GM11168 (cell line): ENCODE results near the gene RPL7A.

ENCODE experiments used
- in situ Hi-C: fragments of 300-500 bp; cut with MboI; formaldehyde crosslinking; loops from one replicate; pipeline ENCODE4 v1.12.0; 2022; ENCODE audit warnings: low sequenced_read_pairs; ENCODE audit not compliant: unreplicated experiment

Gene RPL7A

DNA sequence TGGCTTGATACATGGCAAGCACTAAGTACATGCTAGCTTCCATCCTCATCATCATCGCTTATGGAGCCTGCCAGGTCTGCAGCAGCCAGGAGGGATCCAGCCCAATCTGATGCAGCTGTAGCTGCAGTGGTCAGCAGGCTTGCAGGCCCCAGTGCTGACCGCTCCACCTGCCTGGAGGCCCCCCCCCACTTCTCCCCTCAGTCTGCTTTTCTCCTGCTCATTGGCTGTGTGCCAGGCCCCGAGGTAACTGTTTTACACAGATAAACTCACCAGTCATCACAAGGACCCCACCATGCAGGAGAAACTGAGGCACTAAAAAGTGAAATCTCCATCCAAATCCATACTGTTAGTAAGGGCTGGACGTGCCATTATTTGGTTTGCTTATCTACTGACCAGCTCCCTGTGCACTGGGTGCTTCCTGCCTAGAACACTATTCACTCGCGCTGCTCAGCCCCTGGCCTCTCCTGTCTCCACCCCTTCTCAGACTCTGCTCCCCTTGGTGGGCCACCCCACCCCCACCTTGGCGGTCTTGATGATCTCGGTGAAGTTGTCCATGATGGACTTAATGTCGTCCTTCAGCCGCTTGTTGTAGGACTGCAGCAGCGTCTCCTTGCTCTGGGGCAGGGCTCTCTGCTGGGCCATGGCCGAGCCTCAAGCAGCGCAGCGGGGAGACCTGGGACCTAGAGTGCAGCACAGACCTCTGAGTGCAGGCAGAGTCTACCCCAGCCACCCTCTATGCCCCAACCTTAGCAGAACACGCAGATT is 1.8 kb upstream of the RPL7A start:
- in situ Hi-C loops = no loop called here

DNA sequence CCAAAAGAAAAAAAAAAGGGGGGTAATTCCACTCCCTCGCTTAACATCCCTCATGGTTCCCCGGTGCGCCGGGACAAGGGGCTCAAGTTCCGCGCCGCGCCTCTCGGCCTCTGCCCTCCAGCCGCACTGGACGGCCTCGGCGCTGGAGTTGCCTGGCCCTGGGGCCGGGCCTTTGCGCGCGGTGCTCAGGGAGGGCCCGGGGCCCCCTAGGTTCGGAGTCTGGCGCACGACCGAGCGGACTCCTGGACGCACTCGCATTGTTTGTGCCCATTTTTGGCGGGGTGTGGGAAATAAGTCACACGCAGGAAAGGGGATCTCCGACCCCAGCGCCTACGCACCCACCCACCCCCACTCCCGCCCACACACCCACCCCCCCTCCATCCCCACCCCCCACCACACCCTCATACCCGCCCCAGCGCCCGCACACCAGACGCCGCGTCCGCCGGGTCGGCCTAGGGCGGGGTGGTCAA is 468 bp upstream of the RPL7A start:
- in situ Hi-C loops = no loop called here

DNA sequence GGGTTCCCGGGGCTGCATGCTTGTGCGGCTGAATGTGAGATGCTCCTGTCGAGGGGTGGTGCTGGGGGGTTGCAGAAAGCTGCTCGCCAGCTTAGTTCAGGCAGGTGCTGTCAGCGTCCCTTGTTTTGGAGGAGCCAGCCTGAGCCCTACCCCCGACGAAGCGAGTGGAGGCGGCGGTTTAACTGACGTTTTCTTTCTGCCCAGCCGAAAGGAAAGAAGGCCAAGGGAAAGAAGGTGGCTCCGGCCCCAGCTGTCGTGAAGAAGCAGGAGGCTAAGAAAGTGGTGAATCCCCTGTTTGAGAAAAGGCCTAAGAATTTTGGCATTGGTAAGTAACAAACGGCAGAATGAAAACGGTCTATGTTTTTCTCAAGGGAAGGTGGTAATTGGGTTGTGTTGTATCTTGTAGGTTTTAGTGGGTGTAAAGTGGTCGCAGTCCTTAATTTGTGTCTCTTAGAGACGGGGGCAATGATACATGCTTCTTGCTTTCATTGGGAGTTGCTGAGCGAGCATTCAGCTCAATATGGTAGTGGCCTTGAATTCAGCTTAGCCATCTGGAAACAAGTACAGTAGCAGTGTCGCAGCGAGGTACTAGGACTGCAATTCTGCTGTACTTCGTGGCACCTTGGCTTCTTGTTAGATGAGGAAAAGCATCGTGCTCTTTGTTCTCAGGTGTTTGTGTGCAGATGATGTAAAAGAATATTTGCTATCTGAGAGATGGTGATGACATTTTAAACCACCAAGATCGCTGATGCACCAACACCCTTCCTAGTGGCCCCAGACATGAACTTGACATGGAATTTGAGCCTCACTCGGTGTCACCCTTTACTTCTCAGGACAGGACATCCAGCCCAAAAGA is 928 bp downstream of the RPL7A start:
- in situ Hi-C loops = no loop called here

DNA sequence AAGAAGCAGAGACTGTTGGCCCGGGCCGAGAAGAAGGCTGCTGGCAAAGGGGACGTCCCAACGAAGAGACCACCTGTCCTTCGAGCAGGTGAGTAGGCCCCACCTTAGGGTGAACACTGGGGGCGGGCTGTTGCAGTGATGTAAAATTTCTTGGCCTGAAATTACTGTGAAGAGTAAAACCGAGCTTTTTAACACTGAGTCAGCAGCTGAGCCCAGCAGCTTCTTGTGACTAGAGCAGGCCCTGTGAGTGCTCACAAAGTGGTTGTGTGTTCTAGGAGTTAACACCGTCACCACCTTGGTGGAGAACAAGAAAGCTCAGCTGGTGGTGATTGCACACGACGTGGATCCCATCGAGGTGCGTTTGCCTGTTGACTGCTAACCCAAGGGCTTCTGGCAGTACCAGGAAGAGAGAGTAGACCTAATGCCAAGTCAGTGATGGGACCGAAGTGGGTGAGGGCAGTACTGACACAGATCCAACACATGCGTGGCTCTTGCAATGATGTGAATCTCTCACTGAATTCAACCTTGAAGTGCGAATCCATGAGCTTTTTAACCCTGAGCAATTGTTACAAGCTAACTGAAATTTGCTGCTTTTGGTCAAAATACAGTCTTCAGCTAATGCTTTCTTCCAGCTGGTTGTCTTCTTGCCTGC is 2.1 kb downstream of the RPL7A start:
- in situ Hi-C loops = no loop called here

DNA sequence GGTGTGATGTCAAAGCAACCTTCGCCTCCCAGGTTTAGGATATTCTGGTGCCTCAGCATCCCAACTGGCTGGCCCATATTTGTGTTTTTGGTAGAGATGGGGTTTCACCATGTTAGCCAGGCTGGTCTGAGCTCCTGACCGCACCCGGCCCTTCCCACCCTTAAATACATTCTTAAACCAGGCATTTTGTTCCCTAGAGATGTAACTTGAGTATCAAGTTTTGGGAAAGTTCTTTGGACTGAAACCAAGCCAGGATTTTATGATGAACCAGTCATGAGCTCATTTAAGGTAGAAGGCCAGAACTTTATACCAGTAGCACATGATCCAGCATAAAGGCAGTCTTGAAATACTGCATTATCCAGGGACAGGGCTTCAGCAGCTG is 3.5 kb downstream of the RPL7A start:
- in situ Hi-C loops = no loop called here

DNA sequence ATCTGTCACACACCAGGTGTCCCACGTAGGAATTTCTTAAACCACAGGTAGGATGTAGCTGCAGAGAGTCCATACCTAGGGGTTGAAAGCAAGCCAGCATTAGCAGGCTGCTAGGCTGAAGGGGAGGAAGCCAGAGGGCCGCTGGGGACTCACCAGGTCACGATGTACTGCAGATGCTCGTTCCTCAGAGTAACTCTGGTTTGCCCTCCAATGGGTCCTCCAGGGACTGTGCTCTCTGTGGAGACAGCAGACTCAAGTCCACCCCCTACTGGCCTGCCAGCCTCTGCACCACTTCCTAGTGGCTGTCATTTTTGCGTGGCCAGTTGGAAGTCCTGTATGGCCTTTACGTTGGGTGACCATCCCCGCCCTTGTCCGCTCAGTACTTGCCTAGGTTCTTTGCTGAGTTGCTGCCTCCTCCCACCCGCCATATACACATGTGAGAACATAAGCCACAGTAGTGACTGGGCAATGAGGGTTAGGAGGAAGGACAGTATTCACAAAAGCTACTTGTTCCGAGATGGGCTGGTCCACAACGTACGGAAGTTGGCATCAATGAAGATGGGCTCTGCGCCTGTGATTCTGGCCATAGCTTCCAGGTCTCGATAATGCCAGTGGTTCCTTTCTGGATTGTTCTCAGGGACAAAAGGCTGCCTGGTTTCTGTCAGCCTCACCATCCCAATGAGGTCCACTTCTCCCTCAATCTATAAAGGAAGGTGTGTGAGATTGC is 4.1 kb downstream of the RPL7A start:
- in situ Hi-C loops = no loop called here

DNA sequence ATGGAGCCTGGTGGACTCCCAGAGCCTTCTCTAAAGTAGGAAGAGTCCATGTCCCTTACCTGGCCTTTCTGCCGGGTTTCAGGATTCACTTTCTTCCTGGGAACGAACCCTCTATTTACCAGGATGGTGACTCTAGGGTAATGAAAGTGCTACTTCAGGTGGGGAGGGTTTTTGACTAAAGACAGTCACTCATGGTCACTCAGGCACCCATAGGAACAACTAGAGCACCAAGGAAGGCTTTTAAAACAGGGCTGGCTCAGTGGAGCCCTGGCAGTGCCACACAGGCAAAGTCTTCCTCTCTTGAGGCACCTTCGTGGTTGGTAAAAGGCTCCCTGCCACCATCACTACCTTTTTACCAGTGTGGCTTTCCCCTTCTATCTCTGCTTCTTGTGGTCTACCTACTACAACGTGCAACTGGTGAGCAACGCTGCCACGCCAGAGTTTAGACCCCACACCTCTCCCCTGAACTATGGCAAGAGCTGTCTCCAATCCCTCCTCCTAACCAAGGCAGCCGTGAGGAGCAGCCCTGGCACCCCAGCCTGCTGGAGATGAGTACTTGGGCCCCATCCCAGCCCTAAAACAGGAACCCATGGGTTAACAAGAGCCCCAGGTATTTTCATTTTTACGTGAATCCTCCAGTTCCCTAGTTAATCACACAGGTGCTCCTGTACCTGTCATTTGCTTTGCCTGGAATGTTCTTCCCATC is 4.8 kb downstream of the RPL7A start:
- in situ Hi-C loops = no loop called here

DNA sequence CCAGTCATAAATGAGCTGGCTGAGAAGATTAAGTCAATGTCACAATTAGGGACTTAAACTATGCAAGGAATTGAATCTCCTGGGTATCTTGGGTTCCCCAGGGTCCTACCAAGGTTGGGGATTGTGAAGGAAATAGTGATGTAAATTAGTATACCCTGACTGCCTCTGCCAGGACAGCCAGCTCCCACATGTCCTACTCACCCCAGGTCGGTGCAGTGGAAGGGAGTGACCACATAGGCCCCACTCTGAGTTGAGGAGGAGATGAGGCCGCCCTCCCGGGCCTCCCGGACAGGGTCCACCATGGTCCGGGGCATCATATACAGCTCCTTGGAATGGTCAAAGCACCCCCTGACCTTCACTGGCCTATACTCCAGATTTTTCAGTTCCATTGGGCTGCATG is 5.5 kb downstream of the RPL7A start:
- in situ Hi-C loops = no loop called here

DNA sequence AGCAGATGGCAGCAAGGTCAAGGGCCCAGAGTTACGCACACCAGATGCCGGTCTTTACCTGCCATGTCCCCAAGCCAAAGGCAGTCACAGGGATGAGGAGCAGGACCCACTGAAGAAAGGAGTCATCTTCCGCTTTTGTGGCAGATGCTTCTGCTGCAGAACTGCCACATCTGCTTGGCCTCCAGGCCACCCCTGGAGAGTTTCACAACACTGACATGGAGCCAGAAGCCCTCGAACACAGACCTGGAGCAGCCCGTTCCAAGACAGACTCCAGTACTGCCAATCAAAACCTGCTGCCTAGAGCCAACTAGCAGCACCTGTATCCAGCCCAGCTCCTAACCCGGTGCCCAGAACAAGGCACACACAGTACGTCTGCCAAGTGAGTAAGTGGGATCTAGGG is 6.7 kb downstream of the RPL7A start:
- in situ Hi-C loops = no loop called here

DNA sequence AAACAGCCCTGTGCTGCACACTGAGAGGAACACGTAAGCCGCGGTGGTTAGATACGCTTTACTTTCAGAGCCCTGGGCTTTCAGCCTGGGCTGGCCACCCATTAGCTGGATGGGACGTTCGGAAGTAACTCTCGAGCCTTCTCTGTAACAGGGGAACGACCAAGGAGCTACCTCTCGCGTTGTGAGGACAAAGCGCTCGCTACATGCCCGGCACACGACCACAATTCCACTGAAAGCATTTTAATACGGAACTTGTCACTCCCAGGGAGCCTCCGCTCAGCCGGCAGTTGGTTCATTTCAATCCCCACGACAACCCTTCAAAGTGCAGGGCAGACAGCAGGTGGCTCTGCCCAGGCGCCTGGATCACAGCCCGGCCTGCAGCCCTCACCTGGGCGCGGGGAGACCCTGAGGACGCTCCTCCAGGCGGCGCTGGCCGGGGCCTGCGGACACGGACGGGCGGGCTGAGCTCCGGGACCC is 7.9 kb downstream of the RPL7A start:
- in situ Hi-C loops = no loop called here

DNA sequence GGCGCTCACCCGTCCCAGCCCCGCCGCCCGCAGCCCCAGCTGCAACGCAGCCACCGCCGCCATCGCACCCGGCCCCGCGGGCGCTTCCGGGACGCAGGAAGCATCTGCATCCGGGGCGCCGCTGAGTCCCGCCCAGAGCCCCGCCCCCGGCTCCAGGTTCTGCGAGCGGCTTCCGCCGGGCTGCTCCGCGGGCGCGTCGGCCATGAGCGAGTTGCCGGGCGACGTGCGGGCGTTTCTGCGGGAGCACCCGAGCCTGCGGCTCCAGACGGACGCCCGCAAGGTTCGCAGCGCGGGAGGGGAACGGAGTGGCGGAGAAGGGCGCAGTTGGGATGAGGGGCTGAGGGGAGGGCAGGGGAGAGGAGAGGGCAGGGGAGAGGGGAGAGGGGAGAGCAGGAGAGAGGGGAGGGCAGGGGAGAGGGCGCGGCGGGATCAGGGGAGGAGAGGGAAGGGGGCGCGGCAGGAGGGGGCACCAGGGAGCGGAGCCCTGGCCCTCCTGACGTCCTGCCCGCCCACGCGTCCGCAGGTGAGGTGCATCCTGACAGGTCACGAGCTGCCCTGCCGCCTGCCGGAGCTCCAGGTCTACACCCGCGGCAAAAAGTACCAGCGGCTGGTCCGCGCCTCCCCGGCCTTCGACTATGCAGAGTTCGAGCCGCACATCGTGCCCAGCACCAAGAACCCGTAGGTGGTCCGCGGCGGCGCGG is 8.5 kb downstream of the RPL7A start, which contains the start of the genes SURF1 and SURF2:
Gene SURF1, minus strand, starts transcription at position 97 of the 701 bp plus-strand sequence. Its CDS starts 34 bp downstream, at position 63.
Gene SURF2, plus strand, starts transcription at position 160 of the 701 bp plus-strand sequence. Its CDS starts 43 bp downstream, at position 203.
- in situ Hi-C loops = no loop called here

DNA sequence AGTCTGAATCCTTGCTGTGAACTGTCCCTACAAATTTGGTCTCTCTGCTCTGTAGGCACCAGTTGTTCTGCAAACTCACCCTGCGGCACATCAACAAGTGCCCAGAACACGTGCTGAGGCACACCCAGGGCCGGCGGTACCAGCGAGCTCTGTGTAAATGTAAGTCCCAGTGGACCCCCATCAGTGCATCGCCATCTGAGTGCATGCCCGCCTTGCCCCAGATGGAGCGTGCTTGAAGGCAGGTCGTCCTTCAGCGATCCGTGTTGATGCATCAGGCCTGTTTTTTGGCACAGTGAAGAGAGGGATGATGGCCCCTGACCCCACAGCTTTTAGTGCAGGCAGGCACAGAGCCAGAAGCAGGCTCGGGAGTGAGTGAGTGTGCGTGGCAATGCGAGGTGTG is 9.6 kb downstream of the RPL7A start:
- in situ Hi-C loops = no loop called here

DNA sequence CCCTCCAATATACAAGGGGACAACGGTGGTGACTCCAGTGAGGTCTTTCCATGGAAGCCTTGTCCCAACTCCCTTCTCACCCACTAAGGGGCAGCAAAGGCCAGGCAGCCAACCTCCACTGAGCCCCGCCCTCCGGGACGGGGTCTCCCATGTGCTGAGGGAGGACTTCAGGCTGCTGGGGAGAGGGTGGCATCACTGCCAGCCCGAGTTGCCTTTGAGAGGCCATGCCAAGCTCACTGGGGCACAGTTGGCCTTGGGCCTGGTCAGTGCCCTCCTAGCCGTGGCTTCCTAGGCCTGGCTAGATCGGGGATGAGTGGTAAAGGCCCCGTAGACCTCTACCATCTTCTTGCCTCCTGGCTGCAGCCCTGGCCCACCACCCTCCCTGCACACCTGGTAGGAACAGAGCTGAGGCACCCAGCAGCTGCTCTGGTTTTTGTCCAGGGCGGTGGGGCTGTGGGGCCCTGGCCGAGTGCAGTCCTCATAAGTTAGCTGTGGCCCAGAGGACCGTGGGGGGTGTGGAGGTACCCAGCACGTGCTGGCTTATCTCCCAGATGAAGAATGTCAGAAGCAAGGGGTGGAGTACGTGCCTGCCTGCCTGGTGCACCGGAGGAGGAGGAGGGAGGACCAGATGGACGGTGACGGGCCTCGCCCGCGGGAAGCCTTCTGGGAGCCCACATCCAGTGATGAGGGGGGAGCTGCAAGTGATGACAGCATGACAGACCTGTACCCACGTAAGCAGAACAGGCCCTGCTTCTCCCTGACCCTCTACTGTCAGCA is 11.6 kb downstream of the RPL7A start:
- in situ Hi-C loops = no loop called here

DNA sequence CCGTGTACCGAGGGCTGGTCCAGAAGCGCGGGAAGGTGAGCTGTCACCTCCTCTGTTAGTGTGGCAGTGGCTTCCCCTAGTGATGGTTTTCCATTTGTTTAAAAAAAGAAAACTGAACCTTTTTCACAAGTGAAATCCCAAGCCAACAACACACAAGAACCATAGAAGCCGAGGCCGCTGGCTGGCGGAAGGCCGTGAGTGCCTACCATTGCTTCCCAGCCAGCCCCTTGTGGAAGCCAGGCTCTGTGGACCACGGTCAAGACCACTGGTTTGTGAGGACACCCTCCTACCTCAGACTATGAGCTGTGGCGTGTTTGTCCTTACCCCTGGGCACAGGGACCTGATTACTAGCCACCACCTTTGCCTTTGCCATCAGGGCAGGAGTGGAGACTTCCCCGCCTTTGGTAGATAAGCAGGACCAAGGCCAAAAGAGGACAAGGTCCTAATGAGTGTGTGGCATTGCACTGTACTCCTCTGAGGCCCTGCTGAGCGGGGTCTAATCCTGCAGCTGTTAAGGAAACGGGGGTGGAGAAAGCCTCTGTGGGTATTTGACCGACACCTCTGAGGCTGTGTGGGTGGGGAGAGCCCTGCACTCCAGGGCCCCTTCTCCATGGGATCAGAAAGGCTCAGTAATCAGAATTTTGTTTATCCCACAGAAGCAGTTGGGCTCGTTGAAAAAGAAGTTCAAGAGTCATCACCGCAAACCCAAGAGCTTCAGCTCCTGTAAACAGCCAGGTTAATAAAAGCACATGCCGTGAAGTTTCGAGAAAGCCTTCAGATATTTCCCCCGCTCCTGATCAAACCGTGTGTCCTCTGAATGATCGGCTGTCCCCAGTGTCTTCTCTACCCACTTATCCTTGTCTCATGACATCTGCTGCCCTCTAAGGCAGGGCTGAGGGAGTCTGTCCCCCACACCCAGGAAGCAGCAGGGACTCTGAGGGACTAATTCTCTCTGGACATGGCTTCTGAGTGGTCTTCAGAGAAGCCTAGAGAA is 12.7 kb downstream of the RPL7A start:
- in situ Hi-C loops = no loop called here

DNA sequence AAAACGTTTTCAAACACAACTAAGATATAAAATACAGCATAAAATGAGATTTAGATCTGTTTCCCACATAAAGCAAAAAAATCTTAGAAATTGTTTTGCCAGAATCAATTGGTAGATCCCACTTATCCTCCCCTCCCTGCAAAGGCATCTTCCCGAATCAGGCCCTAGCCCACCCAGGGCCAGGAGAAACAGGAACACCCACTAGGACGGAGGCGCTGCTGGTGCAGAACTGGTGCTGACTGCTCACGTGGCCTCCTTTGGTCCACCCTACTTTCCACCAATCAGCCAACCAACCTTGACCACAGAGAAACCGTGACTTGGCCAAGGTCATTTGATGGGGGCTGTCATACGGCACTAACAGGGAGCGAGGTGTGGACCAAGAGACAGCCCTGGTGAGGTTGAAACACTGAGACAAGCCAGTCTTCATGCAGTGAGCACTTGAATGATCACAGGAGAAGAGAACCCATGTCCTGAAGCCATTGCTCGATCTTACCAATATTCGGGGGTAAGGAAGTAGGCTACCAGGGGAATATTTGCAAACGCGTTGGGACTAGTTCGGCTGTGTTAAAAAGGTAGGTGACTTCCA is 13.6 kb downstream of the RPL7A start:
- in situ Hi-C loops = no loop called here

DNA sequence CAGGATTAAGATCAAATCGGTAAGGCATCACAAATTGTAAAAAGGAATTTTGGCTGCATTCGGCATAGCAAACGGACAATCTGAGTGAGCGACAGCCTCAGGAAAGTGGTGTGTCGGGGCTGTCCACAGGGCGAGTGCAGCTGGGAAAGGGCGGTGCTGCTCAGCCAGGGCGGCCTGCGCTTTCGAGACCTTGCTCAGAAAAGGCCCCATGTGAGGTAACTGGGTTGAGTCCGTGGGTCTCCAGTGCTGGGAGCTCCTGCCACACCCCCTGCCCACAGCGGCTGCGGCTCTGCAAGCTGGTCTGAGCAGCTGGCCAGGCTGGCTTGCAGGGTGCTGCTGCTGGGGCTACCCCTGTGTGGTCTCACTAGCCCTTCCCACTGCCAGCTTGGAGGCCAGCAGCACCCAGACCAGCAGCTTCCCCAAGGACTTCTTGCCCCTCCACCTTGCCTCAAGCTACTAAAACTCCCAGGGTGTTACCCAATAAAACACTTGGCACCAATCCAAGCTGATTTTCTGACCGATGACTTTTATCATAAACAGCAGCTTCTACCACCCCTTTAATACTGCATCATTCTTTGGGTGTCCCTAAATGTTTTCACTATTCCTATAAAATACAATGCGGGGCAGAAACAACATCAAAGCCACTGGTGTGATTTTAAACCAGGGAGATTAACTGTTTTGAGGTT is 14.5 kb downstream of the RPL7A start:
- in situ Hi-C loops = no loop called here
